CD4-positive, alpha-beta T cell treated with Interleukin-1 beta for 1 hour (primary cell): ENCODE data around the gene LY9.

Source experiments
- DNase-seq, 2 donors: peaks; one replicate each; pipeline ENCODE4 v3.0.0-alpha.2; 2020 to 2022

LY9 gene

DNA sequence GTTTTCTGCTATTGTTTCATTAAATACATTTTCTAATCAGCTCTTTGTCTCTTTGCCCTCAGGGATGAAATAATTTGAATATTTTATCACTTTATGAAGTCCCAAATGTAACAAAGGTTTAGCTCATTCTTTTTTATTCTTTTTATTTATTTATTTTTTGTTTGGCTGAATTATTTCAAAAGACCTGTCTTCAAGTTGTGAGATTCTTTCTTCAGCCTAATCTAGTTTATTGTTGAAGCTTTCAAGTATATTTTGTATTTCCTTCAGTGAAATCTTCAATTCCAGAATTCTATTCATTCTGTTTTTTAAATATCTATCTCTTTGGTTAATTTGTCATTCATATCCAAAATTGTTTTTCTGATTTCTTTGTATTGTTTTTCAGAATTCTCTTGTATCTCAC, 10.8 kb downstream of the LY9 start:
- no peak for DNase-seq

DNA sequence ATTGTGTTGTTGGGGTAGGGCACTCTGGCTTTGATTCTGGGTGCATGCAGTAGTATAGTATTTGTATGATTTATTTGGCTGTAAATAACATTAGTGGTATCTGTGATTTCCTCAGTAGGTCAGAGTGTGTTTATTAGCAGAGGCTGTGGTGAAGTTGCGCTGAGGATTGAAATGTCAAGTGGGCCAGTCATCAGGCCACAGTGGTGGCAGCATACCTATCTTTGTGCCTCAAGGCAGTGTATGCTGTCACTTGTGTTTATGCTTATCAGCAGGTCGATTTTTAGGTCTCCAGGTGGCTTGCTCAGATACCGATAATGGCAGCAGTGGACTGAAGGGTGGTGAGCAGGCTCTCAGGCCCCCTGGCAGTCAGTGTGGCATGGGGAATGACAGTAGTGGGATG, 11.3 kb downstream of the LY9 start:
- no peak for DNase-seq

GRCh38 chr1:160807738-160808137, 11.8 kb downstream of the LY9 start:
- DNase-seq = no peak

- DNase-seq = no peak
These were observed 12.3 kb downstream of the LY9 start for GRCh38 chr1:160808289-160808688.

GRCh38 chr1:160810486-160810885, 14.5 kb downstream of the LY9 start:
- no peak for DNase-seq

GRCh38 chr1:160811147-160811546, 15.2 kb downstream of the LY9 start:
- no peak for DNase-seq

DNA sequence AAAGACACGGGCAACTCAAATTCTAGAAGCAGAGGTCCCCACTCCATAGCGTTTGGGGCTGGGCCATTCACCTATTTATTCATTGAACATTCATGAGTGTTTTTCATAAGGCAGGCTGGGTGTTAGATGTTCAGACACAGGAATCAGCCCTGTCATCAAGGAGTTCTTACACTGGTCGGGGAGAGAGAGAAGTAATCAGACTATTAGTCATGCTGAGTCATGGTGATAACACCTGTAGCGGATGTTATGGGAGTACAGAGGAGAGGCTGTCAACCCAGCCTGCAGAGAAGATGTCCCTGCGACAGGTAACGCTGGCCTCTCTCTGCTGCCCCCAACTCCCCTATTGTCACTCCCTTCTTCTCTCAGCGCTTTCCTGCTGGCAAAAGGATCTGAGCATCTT, 17.2 kb downstream of the LY9 start:
- DNase-seq = no peak

DNA sequence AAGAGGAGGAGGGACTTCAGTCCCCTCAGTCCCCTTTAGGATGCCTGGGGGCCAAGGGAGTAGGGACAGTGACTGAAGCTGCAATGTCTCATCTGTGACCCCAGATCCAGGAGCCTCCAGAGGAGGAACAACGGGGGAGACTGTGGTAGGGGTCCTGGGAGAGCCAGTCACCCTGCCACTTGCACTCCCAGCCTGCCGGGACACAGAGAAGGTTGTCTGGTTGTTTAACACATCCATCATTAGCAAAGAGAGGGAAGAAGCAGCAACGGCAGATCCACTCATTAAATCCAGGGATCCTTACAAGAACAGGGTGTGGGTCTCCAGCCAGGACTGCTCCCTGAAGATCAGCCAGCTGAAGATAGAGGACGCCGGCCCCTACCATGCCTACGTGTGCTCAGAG, 18.3 kb downstream of the LY9 start:
- DNase-seq = no peak

DNA sequence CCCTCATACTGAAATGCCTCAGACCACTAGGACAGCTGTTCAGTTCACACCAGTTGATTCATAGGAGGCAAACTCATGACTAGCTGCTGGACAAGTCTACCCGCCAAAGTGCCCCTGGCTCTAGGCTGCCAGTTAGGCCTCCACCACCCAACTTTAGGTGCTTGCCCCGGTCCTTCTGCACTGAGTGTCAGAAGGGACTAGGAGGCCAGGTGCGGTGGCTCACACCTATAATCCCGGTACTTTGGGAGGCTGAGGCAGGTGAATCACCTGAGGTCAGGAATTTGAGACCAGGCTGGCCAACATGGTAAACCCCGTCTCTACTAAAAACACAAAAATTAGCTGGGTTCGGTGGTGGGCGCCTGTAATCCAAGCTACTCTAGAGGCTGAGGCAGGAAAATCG, 18.9 kb downstream of the LY9 start:
- no peak for DNase-seq

DNA sequence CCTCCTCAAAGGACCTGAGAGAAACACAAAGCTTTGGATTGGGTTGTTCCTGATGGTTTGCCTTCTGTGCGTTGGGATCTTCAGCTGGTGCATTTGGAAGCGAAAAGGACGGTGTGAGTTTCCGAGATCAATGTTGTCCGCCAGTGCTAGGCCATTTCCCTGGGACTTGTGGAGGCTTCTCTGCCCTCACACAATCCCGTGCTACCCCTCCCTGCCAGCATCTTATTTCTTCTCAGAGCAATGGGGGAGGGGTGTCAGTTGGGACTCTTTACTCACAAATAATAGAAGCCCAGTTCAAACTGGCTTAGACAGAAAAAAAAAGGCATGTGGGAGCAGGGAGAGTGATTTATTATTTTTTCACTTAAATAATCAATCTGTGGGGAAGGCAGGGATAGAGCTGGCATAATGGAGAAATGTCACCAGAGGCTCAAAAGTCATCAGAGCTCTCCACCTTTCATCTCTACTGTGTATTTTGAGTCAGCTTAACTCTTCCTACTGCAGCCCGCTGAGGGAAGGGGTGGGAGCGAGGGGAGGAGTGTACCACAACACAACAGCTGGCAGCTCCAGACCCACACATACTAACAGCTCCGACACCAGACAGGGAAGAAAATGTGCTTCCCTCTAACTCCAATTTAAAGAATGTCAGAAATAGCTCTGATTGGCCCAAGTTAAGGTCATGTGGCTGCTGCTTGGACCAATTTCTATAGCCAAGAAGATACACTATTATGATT, 22.4 kb downstream of the LY9 start:
- no peak for DNase-seq

GRCh38 chr1:160819186-160819585, 23.2 kb downstream of the LY9 start:
- no peak for DNase-seq

- DNase-seq = no peak
These were observed 25.7 kb downstream of the LY9 start for GRCh38 chr1:160821627-160822026.

GRCh38 chr1:160823296-160823695, 27.3 kb downstream of the LY9 start:
- no peak for DNase-seq

- DNase-seq = no peak
These were observed 30.6 kb downstream of the LY9 start for GRCh38 chr1:160826546-160826945.

DNA sequence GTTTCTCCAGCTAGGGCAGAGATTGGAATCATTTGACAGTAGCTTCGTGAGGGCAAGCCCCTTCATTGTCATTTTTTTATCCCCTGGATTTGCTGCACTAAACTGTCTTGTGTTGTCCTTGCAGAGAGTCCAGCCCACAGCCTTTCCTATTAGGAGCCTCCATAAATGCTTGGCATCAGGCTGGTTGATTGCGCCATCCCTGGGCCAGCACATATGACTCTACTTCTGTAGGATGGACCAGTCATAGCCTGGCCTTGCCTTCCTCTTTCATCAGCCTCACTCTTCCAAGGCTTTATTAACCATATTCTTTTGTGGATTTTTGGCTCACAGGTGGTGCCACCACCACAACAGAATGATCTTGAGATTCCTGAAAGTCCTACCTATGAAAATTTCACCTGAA, 31.4 kb downstream of the LY9 start:
- DNase-seq = peak in 1 of 2 donors; percentile 10

DNA sequence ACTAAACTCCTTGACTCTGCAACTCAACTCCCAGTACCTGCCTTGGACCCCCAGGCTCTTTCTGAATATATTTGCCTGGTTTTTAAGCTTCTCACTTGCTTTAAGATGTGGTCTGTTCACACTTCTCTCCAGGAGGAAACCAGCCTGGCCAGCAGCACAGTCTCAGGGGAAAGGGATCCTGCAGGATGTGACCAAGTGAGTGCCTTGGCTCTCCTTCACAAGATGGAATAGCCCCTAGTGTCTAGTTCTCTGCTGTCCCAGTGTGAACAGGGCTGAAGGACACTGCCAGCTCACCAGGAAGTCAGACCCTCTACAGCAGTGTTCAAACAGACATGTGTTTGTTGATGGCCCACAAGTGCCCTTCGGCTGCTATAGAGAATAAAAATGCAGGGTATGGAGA, 33.8 kb downstream of the LY9 start:
- no peak for DNase-seq

GRCh38 chr1:160830321-160831153, 34.6 kb downstream of the LY9 start:
- peak; percentile 72 to 73 for DNase-seq

DNA sequence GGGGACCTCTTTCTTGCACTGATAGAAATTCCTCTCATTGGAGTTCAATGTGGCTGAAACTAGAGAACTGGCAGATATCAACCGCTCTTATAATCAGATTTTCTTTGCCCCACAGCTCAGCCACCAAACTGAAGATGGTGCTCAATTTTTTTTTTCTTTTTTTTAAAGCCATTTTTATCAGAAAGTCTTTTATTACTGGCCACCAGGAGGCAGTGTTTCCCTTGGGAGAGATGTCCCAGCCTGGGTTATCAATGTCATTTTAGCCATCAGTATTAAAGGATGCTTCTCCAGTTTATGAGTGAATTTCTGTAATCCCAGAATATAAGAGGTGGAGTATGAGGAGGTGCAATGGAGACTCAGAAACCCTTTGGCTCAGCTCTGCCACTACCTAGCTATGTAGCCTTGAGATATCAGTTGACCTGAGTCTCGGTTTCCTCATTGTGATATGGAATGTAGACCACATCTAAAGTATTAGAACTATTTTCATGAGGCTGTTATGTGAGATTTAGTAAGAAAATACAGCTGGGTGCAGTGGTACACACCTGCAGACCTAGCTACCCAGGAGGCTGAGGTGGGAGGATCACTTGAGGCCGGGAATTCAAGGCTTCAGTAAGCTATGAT, 39.1 kb downstream of the LY9 start:
- DNase-seq = peak; percentile 40 to 54

DNA sequence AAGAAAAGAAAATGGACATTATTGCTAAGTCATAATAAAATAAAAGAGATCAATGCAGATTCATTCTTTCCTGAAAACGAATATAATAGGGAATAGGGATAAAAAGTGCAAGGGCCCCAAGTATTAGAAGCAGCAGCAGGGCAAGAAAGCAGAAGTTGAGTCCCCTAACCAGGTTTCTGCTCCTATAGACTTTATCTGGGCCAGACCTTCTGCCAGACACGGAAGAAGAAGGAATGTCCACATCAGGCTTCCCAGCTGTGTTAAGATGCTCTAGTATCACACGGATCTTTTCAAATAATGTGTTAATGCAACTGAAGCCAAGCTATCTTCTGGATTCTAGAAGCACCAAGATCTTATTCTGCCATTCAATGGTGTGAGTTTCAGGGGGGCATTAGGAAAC, 39.8 kb downstream of the LY9 start:
- no peak for DNase-seq

- no peak for DNase-seq
These were observed 40.6 kb downstream of the LY9 start for GRCh38 chr1:160836561-160836960.

- DNase-seq = no peak
These were observed 41.1 kb downstream of the LY9 start for GRCh38 chr1:160836981-160837557.

GRCh38 chr1:160837558-160838205, 41.7 kb downstream of the LY9 start:
- peak; percentile 85 to 87 for DNase-seq

- DNase-seq = no peak
These were observed 42.9 kb downstream of the LY9 start for GRCh38 chr1:160838888-160839287.
